Stimulated activated CD8-positive, alpha-beta memory T cell treated with anti-CD3 and anti-CD28 coated beads, Interleukin-4, amount 100 ng/mL, for 4 hours (primary cell): ENCODE measurements around the gene ZCCHC4.

Experiments used
- DNase-seq, 2 donors: peaks; one replicate each; pipeline ENCODE4 v3.0.0-alpha.2; 2020; ENCODE audit warnings: low read depth in 2 of 2, low spot score in 1 of 2

The ZCCHC4 gene

DNA sequence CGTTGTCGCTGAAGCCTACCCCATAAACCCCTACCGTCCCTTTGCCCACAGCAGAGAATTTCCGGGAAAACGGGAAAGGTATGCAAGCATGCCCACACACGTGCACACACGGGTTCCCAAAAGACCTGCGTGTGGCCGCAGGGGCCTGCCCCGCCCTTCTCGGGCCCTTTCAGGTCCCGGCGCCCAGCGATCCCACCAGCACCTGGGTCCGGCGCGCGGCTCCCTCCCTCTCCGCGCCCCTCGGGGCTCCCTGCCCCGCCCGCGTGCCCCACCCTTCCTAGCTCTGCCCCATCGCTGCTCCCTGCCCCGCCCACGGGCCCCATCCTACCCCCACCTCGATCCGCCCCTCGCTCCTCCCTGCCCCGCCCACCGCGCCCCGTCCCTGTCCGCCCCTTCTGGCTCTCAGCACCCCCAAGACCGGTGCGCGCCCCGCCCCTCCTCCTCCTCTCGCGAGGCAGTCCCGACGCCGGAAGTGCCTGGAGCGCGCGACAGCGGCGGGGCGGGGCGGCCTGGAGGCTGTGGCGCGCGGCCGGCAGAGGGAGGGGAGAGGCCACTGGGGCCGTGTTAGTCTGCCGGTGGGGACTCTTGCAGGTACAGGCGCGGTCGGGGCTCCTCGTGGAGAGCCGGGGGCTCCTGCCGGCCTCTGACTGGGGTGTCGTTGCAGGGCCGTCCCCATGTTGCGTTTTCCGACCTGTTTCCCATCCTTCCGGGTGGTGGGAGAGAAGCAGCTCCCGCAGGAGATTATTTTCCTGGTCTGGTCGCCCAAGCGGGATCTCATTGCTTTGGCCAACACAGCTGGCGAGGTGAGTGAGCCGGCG lies 64.4 kb downstream of the ZCCHC4 start, which contains the start of gene ANAPC4:
TSS of gene ANAPC4 (plus strand) at position 510 of the 818 bp plus-strand sequence. CDS start at position 675, 165 bp downstream.
- DNase-seq: peak; percentile 97 to 98

DNA sequence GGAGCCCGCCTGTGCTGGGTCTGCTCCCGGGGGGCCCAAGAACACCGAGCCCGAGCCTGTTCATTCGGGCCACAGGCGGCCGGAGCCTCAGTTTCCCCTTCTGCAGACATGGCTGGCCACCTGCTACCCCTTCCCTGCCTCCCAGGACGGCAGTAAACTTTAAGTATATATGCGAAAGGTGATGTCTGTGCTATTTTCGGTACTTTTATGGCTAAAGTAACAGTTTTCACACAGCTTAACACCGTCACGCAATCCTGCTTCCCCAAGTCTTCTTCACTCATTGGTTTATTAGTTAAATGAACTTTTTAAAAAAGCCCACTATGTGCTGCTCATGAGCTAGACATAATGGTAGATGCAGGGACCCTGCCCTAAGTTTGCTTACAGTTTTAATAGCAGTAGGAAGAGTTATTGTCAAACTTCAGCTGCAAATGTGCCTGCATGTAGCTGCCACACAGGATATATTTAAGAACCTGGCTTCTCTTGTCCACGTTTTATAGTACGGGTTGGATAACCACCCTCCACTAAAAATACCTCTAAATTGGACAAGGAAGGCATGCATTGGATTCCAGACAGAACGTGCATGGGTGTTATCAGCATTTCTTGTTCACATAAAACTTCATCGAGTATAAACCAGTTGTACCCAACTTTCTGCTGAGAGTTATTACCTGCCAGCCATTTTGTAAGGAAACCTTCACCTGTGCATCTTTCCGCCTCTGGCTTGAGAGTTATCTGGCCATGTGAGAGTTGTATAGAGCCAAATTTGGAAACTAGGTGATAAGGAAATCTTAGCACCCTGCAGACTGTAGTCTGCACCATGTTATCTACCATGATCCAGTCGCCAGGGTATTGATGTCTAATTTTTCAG lies 65.2 kb downstream of the ZCCHC4 start:
- DNase-seq: no peak

DNA sequence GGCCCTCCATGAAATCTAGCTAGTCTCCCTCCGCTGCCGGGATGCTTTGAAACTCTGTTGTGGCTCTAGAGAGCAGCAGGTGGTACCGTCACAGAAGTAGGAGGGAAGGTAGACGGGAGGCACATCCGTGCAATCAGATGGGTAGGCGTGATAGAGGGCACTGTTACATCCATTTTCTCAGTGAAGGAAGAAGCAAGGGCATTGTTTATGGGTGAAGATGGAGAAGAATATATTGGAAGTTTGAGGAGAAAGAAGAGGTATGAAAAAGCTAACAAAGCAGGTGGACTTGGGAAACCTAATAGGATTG lies 65.8 kb downstream of the ZCCHC4 start:
- DNase-seq: no peak

DNA sequence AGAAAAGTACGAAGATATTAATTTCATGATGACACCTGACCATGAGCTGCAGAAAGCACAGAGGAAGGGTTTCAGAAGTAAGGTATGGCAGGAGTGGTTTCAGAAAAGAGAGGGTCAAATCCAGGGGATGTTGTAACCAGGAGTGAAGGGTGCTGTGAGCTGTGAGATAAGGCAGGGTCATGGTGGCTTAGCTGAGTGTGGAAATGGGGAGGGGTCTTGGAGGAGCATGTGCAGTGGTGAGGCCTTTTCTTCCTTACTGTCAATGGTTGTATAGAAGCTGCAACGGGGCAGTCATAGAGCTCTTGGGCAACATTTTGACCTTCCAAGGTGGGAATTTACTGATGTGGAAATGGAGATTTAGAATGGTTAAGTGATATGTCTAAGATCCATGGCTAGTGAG lies 67.0 kb downstream of the ZCCHC4 start:
- DNase-seq: no peak

DNA sequence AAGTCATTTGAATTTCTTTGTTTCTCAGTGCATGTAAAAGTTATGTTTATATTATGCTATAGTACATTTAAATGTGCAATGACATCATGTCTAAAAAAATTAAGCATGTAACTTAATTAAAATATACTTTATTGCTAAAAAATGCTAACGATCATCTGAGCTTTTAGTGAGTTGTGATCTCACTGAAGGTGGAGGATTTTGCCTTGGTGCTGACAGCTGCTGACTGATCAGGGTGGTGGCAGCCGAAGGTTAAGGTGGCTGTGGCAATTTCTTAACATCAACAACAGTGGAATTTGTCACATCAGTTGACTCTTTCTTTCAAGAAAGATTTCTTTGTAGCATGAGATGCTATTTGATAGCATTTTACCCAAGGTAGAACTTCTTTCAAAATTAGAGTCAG lies 71.1 kb downstream of the ZCCHC4 start:
- DNase-seq: no peak

DNA sequence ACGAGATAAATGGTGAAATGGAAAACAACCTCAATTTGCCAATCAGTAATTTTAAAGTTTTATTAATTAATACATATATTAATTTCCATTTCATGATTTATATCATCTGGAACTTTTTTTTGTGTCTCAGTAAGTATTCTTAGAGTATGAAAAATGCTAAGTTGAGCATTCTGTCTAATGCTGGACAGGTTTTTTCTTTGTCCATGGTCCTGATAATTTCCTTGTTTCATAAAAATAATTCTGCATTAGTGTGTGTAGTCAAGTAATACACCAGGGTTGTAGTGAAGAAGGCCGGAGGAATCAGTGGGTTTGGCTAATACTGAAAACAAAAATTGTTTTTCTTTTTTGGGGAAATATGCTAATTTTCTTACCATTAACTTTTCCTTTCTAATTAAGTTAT lies 74.4 kb downstream of the ZCCHC4 start:
- DNase-seq: no peak

DNA sequence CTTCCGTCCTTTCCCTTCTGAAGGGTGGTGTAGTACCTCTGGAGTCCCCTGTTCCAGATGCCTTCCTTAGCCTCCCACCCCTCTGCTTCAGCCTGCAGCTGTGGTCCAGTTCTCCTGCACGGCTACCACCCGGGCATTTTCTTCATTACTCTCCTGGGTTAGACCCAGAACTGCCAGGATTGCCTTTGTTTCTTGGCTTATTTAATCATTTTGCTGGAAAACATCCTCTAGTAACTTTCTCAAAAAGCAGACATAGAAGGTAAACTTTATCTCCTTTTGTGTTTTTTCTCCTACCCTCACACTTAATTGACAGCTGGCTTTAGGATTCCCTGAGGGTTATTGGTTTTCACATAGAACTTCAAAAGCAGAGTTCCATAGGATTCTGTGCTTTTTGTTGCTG lies 84.7 kb downstream of the ZCCHC4 start:
- no peak for DNase-seq

DNA sequence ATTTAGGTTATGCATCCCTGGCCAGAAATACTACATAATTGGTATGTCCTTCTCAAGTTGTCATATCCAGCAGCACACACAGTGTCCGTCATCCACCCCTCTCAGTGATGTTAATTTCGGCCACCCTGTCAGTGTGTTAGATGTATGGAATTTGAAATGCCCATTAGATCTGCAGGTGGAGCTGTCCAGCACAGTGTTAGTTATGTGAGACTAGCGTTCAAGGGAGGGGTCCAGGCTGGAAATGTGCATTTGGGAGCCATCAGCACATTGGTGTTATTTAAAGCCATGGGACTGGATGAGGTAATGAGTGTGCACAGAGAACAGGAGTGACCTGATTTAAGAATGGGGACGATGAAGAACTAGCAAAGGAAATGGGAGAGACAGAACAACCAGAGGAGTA lies 86.9 kb downstream of the ZCCHC4 start:
- no peak for DNase-seq

DNA sequence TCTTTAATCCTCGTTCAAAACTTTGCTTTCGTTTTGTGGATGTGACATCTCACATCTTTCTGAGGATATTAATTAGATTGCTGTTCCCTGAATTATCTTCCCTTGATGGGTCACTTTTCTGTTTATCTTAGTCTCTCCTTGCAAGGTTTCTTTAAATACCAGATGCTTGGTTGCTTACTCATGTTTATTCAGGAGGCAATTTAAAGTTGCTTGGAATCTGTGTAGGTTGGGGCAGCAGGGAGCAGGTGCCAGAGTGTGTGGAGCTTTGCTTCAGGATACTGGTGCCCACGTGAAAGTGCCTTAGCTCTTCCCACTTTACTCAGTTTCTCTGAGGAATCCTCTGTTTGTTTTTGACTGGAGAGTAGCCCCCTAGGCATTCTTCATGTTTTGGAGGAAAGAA lies 88.5 kb downstream of the ZCCHC4 start:
- DNase-seq: no peak

DNA sequence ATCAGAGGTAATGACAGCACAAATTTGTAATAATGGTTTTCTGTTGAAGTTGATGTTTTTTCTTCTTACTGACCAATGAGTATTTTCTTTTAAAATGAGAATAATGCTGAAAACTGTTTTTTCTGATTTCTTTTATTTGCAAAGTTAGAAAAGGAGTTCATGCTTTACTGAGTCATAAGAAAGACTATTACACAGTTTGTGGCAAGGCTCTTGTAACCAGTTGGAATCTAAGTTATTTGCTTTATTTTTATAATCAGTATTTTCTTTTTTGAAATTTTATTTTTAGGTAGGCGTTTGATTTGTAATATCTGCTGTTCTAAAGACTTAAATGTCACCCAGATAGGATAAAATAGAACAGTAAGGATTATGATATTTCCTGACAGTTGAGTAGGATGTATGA lies 89.9 kb downstream of the ZCCHC4 start:
- DNase-seq: no peak

DNA sequence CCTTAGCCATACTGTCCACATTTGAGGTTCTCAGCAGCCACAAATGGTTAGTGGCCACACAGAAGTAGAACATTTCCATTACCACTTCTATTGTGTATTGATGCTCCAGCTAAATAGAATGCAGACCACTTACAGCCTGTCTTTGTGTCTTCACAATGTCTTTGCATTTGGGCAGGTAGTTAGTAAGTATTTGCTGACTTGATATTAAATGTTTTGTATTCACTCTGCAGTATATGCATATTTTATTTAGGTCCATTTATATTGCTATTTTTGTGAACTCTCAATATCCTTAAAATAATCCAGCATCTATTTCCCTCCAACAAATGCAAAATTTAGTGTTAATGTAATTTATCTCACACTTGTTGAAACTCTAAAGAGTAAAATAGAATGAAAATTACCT lies 91.1 kb downstream of the ZCCHC4 start:
- DNase-seq: no peak

DNA sequence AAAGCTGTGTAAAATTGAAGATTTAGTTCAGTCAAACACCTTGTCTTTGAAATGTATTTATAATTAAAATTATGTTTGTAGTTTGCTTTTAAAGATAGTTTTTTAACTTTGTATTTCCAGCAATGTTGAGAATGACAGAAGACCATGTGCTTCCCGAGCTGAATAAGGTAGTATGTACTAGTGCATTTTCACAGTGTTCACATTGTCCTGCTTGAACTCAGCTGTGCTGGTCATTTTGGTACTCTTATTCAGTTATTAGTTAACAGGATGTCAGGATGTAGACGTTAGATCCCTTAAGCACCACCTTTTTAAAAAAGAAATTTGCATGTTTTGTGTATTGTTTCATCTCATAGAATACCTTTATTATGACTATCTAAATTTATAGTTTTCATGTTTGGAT lies 92.9 kb downstream of the ZCCHC4 start:
- DNase-seq: no peak

DNA sequence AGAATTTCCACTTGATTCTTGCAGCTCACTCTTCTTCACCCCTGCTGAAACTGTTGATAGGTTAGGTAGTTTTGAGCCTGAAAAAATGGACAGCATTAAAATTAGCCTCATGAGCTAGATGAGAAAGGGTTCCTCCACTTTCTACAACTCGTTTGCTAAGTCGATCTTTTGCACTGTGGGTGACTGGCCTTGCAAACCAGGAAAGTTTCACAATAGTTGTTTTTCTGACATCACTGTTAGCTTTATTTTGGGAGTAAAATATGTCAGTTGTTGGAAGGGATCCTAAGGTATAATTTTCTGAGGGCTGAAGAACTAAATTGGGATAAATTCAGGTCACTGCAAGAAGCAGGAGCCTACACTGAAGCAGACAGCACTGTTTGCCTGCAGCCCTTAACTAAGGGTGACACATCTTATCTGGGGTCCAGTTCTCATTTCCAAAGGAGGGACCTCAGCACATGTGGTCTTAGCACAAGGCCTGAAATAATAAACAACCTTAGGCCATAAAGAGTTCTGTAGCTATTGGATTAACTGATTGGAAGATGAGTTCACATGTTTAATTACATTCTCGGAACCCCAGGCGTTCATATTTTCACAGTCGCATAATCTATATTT lies 93.6 kb downstream of the ZCCHC4 start:
- no peak for DNase-seq

DNA sequence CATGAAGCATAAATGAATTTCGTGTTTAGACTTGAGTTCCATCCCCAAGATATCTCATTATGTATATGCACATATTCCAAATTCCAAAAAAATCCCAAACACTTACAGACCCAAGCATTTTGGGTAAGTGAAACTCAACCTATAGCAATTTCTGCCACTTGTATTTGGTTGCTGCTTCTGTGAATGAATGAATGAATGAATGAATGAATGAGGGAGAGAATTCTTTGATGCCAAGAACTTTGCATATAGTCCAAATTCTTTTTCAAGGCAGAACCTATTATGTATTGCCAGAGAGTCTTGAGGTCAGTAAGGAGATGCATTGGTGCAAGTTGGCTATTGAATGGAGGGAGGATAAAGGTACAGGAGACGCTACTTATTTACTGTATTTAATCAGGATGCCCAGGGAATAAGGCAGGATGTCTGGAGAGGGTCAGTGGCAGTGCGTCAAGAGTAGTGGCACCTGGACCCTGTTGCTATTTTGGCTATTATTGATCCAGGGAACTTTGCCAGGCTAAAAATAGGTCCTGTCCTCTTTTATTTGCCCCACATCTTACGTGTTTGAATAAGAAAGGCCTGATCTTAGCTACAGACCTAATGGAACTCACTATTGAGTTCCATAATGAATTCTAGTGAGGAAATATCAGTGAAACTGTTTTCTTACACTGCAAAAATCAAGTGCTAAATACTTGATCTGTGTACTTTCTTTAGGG lies 98.4 kb downstream of the ZCCHC4 start:
- no peak for DNase-seq

DNA sequence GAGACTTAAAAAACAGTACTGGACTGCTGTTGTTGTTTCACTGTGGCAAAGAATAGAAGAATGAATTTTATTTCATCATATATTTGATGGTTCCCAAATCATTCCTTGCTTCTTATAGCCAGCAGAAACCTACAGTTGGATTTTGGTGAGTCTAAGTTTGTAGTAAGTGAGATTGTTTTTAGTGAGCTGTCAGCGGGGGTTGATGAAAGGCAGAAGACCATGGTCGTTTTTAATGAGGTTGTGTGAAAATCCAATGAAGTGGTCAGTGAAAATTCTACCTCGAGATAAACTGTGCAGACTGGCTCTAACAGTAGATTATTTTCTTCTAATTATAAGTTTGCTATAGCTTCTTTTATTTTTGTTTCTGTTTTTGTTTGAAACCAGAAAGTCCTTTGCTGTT lies 100.7 kb downstream of the ZCCHC4 start:
- DNase-seq: no peak

DNA sequence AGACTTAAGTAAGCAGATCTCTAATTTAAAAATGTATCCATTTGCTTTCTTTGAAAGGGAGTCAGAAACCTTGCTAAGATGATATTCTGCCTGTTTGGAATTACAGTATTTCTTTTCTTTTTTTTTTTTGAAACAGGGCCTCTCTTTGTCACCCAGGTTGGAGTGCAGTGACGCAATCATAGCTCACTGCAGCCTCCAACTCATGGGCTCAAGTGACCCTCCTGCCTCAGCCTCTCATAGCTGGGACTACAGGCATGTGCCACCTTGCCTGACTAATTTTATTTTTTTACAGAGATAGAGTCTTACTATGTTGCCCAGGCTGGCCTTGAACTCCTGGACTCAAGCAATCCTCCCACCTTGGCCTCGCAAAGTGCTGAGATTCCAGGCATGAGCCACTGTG lies 104.4 kb downstream of the ZCCHC4 start:
- no peak for DNase-seq
